ENCODE measurements around the gene MKNK2.

GRCh38 chr19:2050991-2051772 is at the start of gene MKNK2:
- TF ChIP-seq, protein P1, sequence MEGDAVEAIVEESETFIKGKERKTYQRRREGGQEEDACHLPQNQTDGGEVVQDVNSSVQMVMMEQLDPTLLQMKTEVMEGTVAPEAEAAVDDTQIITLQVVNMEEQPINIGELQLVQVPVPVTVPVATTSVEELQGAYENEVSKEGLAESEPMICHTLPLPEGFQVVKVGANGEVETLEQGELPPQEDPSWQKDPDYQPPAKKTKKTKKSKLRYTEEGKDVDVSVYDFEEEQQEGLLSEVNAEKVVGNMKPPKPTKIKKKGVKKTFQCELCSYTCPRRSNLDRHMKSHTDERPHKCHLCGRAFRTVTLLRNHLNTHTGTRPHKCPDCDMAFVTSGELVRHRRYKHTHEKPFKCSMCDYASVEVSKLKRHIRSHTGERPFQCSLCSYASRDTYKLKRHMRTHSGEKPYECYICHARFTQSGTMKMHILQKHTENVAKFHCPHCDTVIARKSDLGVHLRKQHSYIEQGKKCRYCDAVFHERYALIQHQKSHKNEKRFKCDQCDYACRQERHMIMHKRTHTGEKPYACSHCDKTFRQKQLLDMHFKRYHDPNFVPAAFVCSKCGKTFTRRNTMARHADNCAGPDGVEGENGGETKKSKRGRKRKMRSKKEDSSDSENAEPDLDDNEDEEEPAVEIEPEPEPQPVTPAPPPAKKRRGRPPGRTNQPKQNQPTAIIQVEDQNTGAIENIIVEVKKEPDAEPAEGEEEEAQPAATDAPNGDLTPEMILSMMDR (IDR thresholded peaks at IDR 0.05 in 2 of 3, conservative IDR thresholded peaks at IDR 0.05 in 1 of 3; ENCODE audit: borderline replicate concordance in 1 of 3, insufficient read depth in 1 of 3, low read depth in 2 of 3, low read length in 2 of 3): peak in 1 of 3 experiments; percentile 54; a peak in 3 of 6 replicates
- TF ChIP-seq JUND (IDR thresholded peaks at IDR 0.05) (no peak), EZH2 (IDR thresholded peaks at IDR 0.05) (no peak), EZH2phosphoT487 (IDR thresholded peaks at IDR 0.05; ENCODE audit: borderline replicate concordance) (no peak), POLR2A (IDR thresholded peaks at IDR 0.05; ENCODE audit: borderline replicate concordance, extremely low read depth, insufficient read depth, insufficient read length) (peak; percentile 99), ELF1 (IDR thresholded peaks at IDR 0.05; ENCODE audit: borderline replicate concordance, low read depth) (no peak), CEBPB (IDR thresholded peaks at IDR 0.05; ENCODE audit: low read depth) (no peak), ZBTB33 (IDR thresholded peaks at IDR 0.05; ENCODE audit: extremely low read depth, insufficient replicate concordance, low read length) (no peak), YY1 (IDR thresholded peaks at IDR 0.05; ENCODE audit: extremely low read depth, insufficient replicate concordance, low read depth, low read length) (peak; percentile 78)
- TF ChIP-seq, protein P2, sequence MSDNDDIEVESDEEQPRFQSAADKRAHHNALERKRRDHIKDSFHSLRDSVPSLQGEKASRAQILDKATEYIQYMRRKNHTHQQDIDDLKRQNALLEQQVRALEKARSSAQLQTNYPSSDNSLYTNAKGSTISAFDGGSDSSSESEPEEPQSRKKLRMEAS (IDR thresholded peaks at IDR 0.05): no peak
